Endothelial cell of umbilical vein (primary cell): ENCODE data around the gene PNPO. TPM values are rescaled to one million over a fixed set of nuclear protein-coding genes. Genes with fewer than 3 reads are reported as not detected.

Experiments used
- BruUV-seq: library from RNA; stranded (reverse); fragments of 400-500 nt; replicated peaks from 2 replicates; lab custom pipeline; 2021; lab: Mats Ljungman, UMichigan
- CTCF ChIA-PET: fragments of 300-600, 350-600 bp; sonication (Branson Sonifier 250); formaldehyde crosslinking; loops from one replicate; lab custom pipeline; 2021; ENCODE audit warnings: antibody characterized with exemption, inconsistent platforms; lab: Charles Lee
- POLR2A ChIA-PET: fragments of 300-600, 350-600 bp; sonication (Branson Sonifier 250); formaldehyde crosslinking; loops from one replicate; lab custom pipeline; 2021; ENCODE audit warnings: antibody characterized with exemption, inconsistent platforms; lab: Charles Lee
- DNase-seq: peaks from one replicate; pipeline ENCODE4 v3.0.0-alpha.2; 2011; ENCODE audit warnings: low read depth, low spot score
- FAIRE-seq: peaks from 2 replicates; lab custom pipeline; 2011; peaks lifted over from hg19 to GRCh38; lab: Jason Lieb, UNC
- H2AFZ ChIP-seq: 2 replicates; pipeline ENCODE4 v1.6.0; 2012; ENCODE audit warnings: low read depth, low read length, control low read depth, inconsistent platforms
- H3K27ac ChIP-seq: 2 replicates; pipeline ENCODE4 v1.5.1; 2011; ENCODE audit warnings: low read depth, mild to moderate bottlenecking, control low read depth, low read length, moderate library complexity; ENCODE audit not compliant: insufficient read depth
- H3K27me3 ChIP-seq, 2 experiments: 2 replicates each; pipeline versions ENCODE4 v1.6.0 to v1.6.1; 2011; ENCODE audit warnings: low read length in 2 of 2, mixed read lengths in 1 of 2; ENCODE audit not compliant: control insufficient read depth in 2 of 2, insufficient read depth in 2 of 2
- H3K36me3 ChIP-seq, 2 experiments: 2 replicates in 1 of 2; 3 replicates in 1 of 2; pipeline ENCODE4 v1.5.1; 2011; ENCODE audit warnings: low read length in 2 of 2, mild to moderate bottlenecking in 1 of 2, moderate library complexity in 1 of 2; ENCODE audit not compliant: control insufficient read depth in 2 of 2, insufficient read depth in 2 of 2; ENCODE audit errors: extremely low read depth in 1 of 2
- H3K4me1 ChIP-seq: 3 replicates; pipeline ENCODE4 v1.5.1; 2011; ENCODE audit warnings: mild to moderate bottlenecking, low read length; ENCODE audit not compliant: control insufficient read depth, insufficient read depth; ENCODE audit errors: extremely low read depth
- H3K4me2 ChIP-seq: 2 replicates; pipeline ENCODE4 v1.6.1; 2011; ENCODE audit warnings: low read length, control low read depth, mixed read lengths; ENCODE audit not compliant: insufficient read depth
- H3K4me3 ChIP-seq, 3 experiments: fragments of 200-600 bp in 1 of 3; sonication (generic), shearing (Covaris generic) in 1 of 3; replicated peaks in 1 of 3; 2 replicates each; pipeline ENCODE4 v1.5.1; 2011 to 2016; ENCODE audit warnings: control low read depth in 3 of 3, low read length in 3 of 3, mild to moderate bottlenecking in 2 of 3, inconsistent platforms in 1 of 3, low read depth in 1 of 3, moderate library complexity in 1 of 3; ENCODE audit not compliant: insufficient read depth in 1 of 3
- H3K79me2 ChIP-seq: 2 replicates; pipeline ENCODE4 v1.6.0; 2012; ENCODE audit warnings: low read length, inconsistent platforms; ENCODE audit not compliant: control insufficient read depth, insufficient read depth
- H3K9ac ChIP-seq: replicated peaks from 2 replicates; pipeline ENCODE3; 2011; ENCODE audit warnings: low read length, control low read depth; ENCODE audit not compliant: insufficient read depth; ENCODE audit errors: extremely low read depth
- H3K9me1 ChIP-seq: replicated peaks from 3 replicates; pipeline ENCODE4 v1.6.0; 2011; ENCODE audit warnings: mild to moderate bottlenecking, low read length; ENCODE audit not compliant: control insufficient read depth, insufficient read depth; ENCODE audit errors: extremely low read depth
- H3K9me3 ChIP-seq: replicated peaks from 2 replicates; pipeline ENCODE4 v1.5.1; 2012; ENCODE audit warnings: low read length, inconsistent platforms; ENCODE audit not compliant: control insufficient read depth, insufficient read depth
- H4K20me1 ChIP-seq: replicated peaks from 2 replicates; pipeline ENCODE3; 2011; ENCODE audit warnings: mild to moderate bottlenecking, low read length; ENCODE audit not compliant: control insufficient read depth, insufficient read depth; ENCODE audit errors: extremely low read depth
- FOS ChIP-seq: IDR thresholded peaks from 2 replicates; pipeline ENCODE4 v1.6.1; 2011; ENCODE audit warnings: mild to moderate bottlenecking, low read length, moderate library complexity, borderline replicate concordance; ENCODE audit not compliant: insufficient read depth
- GATA2 ChIP-seq: IDR thresholded peaks from 2 replicates; pipeline ENCODE4 v1.7.0; 2011; ENCODE audit warnings: low read depth, mild to moderate bottlenecking, moderate library complexity, mixed read lengths, low read length; ENCODE audit not compliant: insufficient read length, insufficient read depth
- MAX ChIP-seq: IDR thresholded peaks from 2 replicates; pipeline ENCODE4 v1.6.1; 2011; ENCODE audit not compliant: insufficient read depth, insufficient read length
- POLR2A ChIP-seq: IDR thresholded peaks from 2 replicates; pipeline ENCODE4 v1.6.1; 2012; ENCODE audit warnings: low read depth, mild to moderate bottlenecking, control low read depth, low read length
- POLR2AphosphoS5 ChIP-seq: IDR thresholded peaks from 2 replicates; pipeline ENCODE4 v1.6.1; 2012; ENCODE audit warnings: low read depth, mild to moderate bottlenecking, control low read depth, low read length, moderate library complexity; ENCODE audit not compliant: insufficient read depth
- dilution Hi-C: fragments of 300-500 bp; cut with MboI; formaldehyde crosslinking; loops from one replicate; pipeline ENCODE4 v1.15.0; 2019; ENCODE audit warnings: low sequenced_read_pairs; ENCODE audit not compliant: extremely low pct_ligation_motif_present
- intact Hi-C: fragments of 100-400 bp; cut with micrococcal nuclease; formaldehyde crosslinking; loops from one replicate; pipeline ENCODE4 v1.10.0; 2022
- polyA plus RNA-seq, 4 experiments: library from polyadenylated mRNA; depleted of rRNA in 3 of 4; stranded (reverse) in 3 of 4; unstranded in 1 of 4; fragments of >200 nt; gene quantifications; 2 replicates each; pipeline versions ENCODE4 v1.2.1 to v1.2.3, GENCODE V29; 2011 to 2012; ENCODE audit warnings: missing spikeins in 1 of 4
- total RNA-seq: library from RNA; stranded (reverse); gene quantifications from 2 replicates; pipeline ENCODE4 v1.2.3, GENCODE V29; 2021
- TF ChIP-seq, protein P1 (sequence below), 2 donors: IDR thresholded peaks; 1 replicate in 1 of 2; 2 replicates in 1 of 2; pipeline ENCODE4 v1.5.1; 2011; ENCODE audit warnings: low read length in 2 of 2, mild to moderate bottlenecking in 2 of 2, moderate library complexity in 2 of 2, control low read depth in 1 of 2, inconsistent platforms in 1 of 2, low read depth in 1 of 2; ENCODE audit not compliant: insufficient read depth in 1 of 2; ENCODE audit errors: extremely low read depth in 1 of 2

The PNPO gene
- total and polyA plus RNA-seq, 2 donors (not counting 3 experiments of a cell fraction or from before 2014, with no cell fraction given) = 19.7 to 22.0 TPM

DNA sequence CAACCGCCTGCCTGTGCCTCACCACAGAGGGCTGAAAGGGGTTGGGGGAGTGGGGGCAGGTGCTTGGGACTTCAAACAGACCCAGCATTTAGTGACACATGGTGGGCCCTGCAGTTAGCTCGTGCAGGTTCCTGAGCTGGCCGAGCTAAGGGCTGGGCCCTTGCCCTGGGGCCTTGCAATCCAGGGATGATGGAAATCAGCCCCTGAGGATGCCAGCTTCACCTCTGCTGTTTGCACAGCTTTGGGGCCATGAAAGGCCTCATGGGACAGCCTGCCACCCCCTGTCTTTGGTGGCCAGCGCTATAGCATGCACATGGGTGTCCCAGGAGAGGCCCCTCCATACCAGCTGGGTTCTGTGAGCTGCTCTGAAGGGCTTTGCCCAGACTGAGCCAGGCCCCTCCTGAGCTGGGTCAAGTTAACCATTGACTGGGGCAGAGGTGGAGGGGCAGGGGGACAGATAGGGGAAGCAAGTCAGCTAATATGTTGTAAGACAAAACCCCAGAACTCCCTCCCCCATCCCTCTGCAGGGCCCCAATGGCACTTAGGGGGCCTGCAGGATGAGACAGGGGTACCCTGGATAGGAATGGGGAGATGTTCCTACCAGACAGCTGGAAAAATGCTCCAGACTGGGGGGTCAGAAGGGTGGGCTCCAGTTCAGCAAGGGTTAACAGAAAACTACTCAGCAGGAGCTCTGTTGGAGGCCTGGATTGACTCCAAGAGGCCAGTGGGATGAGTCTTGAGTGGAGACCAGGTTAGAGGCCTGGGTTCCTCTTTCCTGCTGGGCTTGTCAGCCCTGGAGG, 15.6 kb downstream of the PNPO start:
- Histone ChIP-seq H3K27ac (no peak overlapping the region), H2AFZ (no peak overlapping the region), H3K4me2 (no peak overlapping the region), H3K4me3 (no peak overlapping the region), H3K9me3 (no peaks in the 10 kb centered on the region), H3K9ac (no peak overlapping the region), H3K79me2 (no peaks in the 10 kb centered on the region), H3K9me1 (no peaks in the 10 kb centered on the region), H3K36me3 (peaks cover 0 to 2% of the 10 kb centered on the region in 2 experiments), H3K27me3 (peaks cover 2 to 9% of the 10 kb centered on the region in 2 experiments), H3K4me1 (no peaks in the 10 kb centered on the region), H4K20me1 (no peaks in the 10 kb centered on the region)
- TF ChIP-seq FOS = no peak
- no peak for TF ChIP-seq POLR2A
- TF ChIP-seq, protein P1, sequence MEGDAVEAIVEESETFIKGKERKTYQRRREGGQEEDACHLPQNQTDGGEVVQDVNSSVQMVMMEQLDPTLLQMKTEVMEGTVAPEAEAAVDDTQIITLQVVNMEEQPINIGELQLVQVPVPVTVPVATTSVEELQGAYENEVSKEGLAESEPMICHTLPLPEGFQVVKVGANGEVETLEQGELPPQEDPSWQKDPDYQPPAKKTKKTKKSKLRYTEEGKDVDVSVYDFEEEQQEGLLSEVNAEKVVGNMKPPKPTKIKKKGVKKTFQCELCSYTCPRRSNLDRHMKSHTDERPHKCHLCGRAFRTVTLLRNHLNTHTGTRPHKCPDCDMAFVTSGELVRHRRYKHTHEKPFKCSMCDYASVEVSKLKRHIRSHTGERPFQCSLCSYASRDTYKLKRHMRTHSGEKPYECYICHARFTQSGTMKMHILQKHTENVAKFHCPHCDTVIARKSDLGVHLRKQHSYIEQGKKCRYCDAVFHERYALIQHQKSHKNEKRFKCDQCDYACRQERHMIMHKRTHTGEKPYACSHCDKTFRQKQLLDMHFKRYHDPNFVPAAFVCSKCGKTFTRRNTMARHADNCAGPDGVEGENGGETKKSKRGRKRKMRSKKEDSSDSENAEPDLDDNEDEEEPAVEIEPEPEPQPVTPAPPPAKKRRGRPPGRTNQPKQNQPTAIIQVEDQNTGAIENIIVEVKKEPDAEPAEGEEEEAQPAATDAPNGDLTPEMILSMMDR (IDR thresholded peaks at IDR 0.05; ENCODE audit: extremely low read depth in 1 of 2, insufficient read depth in 1 of 2, low read depth in 1 of 2, low read length in 2 of 2) = no peak
- no peak for TF ChIP-seq POLR2AphosphoS5
- TF ChIP-seq GATA2 = no peak
- no peak for TF ChIP-seq MAX
- dilution Hi-C loops (no loop called here), intact Hi-C loops (no loop called here)
- FAIRE-seq (no peak), DNase-seq (no peak)
- CTCF ChIA-PET = interaction anchor here (0.8 to 8.0 kb wide), 6 partner anchors 9 to 67 kb away, joined by 3 to 73 read pairs (median 4); partner anchors contain the start of gene CDK5RAP3
- no TSS peak for BruUV-seq
- POLR2A ChIA-PET = no interaction called here
